Activated CD8-positive, alpha-beta memory T cell treated with anti-CD3 and anti-CD28 coated beads for 48 hours (primary cell): Measurements from ENCODE around the gene RAE1.
"Not testable (repeated sequence)": the region's sequence is repeated elsewhere in the genome, so short reads cannot be mapped to it uniquely, and the experiment has no call there.

Experiments
- DNase-seq, 3 experiments: peaks; one replicate each; pipeline ENCODE4 v3.0.0-alpha.2; 2020; ENCODE audit warnings: low read depth in 2 of 3, low spot score in 2 of 3

The RAE1 gene

DNA sequence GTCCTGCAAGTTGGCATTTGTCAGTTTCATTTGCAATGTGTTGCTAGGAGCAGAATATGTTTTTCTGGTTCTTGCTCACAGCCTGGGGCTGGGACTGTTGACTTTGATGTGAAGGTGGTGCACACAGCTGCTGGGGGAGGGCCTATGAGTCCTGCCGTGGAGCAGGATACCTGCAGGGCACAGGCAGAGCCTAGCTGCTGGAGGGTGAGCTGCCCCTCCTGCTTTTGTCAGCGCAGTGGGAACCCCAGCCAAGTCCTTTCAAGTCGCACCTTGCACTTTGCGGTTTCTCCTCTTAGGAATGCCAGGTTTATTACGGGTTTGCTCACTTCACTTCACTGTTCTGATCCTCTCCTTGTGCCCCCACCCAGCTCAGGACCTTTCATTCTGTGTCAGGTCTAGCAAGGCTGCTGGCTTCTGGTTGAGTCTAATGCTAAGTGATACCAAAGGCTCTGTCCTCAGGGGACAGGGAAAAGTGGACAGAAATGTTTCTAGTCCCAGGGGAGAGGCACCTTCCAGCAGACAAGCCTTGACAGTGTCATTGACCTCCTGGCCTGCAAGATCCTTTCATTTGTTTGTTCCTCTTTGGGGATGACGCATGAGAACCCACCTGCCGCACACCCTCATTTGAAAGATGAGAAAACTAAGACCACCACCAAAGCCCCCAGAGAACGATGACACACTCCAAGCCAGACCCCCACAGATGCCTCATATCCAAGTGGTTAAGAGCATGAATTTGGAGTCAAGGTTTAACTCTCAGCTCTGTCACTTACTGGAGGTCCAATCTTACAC lies 24.2 kb upstream of the RAE1 start:
- DNase-seq, result no peak

DNA sequence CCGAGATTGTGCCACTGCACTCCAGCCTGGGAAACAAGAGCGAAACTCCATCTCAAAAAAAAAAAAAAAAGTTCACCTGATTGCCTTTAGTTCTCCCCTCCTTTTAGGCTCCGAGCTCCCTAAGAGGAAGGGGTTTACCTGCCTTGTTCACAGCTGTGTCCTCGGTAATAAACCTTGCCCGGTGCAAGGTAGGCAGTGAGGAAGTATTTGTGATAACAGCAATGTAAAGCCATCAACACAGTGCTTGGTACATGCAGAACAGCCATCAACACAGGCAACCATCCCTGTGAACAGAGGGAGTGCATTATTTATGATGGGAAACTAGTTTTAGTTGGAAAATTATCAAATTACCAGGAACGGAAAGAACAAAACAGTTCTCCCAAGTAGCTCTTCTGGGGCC lies 23.2 kb upstream of the RAE1 start:
- no peak for DNase-seq

DNA sequence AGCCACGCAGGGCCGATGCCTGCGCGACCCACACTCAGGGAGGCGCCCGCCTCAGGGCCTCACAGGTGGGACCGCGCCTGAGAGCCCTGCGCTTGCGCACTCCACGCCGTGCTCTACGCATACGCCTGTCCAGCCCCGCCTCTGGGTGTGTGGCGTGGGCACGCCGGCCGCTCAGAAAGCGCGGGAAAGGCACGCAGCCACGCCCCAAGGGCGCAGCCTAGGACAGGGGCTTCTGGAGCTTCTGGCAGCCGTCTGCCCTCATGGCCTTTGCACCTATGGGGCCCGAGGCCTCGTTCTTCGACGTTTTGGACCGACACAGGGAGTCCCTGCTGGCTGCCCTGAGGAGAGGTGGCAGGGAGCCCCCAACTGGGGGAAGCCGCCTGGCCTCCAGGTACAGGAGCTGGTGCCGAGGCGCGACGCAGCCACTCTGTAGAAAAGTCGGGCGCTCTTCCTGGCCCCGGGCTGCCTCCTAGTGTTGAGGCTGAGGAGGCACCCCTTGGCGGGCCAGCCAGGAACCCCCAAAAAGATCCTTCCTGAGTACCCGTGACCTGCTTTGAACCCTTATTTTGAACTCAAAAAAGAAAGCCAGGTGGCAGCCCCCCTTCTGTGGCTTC lies 21.3 kb upstream of the RAE1 start, which contains the start of gene SPO11:
Gene SPO11 (plus strand): TSS at position 196 of the 614 bp plus-strand sequence. CDS start 65 bp downstream, at position 261.
- no peak for DNase-seq

DNA sequence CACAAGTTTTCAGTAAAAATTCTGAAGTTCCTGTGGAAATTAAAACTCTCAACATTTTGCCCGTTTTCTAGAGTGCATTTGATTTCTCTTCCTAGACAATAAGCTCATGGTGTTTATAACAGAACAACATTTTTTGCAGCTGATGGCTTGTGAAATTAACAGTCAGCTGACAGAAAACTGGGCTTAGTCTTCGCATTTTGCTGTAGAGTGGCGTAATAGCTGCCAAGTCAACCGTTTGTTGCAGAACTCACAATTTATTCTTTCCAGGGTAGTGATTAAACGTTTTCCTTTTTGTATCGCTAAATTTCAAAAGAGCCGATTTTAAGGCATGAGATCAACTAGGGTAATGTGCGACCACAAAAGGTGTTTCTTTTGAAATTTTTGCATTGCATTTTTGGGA lies 20.1 kb upstream of the RAE1 start:
- no peak for DNase-seq

DNA sequence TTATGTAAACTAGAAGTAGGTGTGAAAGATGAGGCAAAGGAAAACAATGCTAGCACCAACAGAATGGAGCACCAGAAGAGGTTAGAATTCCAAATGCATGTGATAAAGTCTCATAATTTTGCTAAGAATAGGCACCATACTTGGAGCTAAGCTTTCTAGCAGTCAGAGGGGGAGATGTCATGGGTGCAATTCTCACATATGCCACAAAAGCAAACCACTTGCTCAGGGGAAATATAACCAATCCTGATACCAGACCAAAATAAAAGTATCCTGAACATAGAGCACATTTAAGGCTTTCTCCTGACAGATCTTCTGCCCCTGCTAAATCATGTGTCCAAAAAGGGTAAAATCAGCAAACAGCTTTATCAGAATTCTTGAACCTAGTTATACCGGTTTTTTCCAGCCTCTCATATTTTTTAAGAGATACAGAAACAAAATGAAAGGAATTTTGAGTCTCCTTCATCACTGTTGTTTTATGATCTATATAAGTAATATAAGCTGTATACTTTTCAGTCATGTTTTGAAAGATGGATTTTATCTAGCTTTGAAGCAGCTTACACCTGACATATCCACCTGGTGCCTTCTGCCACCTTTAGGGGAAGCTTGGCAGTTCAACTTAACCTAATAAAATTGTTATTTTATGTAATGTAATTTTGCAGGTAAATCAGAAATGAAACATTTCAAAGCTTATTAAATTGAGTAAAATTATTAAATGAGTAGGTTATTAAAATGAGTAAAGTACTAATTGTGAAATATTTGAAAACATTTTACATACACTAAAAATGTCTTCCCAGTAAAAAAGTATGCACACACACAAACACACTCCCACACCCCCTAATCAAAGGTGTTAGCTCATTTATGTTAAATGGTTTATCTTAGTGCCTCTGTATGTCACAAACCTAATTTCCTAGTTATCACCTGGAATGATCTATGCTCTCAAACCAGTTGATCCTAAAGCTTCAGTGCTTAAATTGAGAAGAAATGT lies 18.7 kb upstream of the RAE1 start:
- no peak for DNase-seq

DNA sequence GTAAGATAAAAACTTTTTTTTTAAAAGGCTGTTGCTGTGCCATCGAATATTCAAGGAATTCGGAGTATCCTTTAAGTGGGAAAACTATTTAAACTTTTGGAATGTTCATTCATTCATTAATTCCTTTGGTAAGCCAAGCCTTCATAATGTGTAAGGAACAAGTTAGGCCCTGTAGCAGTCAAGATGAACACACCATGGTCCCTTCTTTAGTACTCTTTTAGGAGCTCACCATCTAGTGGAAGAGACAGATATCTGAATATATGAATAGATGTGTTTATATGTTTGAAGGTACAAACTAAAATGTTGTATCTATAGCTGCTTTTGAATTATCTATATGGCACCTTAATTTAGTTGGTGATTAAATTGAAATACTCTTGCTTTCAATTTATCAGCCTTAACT lies 15.7 kb upstream of the RAE1 start:
- DNase-seq, result no peak

DNA sequence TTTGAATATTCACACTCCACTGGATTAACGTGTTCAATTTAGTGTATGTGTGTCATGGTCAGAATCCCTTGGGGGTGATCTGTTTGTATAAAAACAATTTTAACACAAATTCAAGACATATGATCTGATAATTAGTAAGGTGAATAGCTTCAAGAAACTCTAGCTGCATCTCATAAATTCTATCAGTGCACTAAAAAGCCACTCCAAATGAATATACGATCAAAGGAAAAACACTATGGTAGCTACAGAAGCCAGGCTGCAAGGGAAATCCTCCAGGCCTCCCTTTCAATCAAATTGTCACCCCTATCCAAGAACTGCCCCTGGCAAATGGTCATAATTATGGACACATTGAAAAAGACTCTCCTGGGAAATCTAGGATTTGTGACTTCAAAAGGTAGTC lies 9.4 kb upstream of the RAE1 start:
- DNase-seq, result no peak

DNA sequence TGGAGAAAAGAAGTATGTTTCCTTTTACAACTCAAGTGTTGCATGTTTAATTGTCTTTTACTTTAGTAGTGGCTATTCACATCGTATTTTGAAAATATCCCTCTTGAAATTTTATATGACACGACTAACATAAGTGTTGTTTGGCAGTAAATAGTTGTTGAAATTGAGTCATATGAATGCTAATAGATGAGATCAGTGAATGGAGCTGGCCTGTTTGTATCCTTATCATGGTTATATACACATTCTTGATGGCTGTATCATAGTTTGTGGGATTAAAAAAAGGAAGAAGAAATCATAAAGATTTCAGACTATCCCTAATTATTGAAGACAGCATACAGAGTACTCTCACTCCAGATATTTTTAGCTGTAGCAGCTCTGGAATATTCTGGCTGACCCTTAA lies 8.2 kb upstream of the RAE1 start:
- DNase-seq, result no peak

DNA sequence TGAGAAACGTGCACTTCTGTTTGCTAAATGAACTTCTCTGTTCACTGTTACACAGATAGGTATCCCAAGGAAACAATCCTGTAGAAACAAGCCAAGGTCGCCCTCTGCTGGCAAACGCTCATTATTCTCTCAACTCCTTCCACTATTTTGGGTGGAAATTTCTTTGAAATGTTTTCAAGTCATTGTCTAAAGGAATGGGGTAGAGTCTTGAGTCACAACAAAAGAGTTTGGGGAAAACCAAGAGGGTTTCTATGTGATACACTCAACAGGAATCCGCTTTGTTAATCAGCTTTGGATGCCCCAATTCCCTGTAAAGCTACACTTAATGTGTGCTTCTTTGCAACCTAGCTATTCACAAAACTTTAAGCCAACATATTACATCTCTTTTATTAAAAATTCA lies 4.6 kb upstream of the RAE1 start:
- peak in 1 of 3 experiments; percentile 40 for DNase-seq

DNA sequence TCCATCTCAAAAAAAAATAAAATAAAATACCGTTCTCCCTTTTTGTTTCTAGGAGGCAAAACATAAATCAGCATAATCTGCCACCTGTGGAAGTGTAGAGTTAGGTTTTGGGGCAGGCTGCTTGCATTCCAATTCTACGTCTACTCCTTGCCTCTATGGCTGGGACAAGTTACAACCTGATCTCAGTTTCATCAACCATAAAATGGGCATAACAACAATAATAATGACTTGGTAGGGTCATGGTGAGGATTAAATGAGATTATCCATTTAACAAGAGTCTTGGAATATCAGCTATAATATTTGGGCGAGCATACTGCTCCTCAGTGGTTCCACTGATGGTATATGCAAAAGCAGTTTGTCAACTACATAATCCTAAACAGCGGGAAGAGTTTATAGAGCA lies 3.7 kb upstream of the RAE1 start:
- DNase-seq, result no peak

DNA sequence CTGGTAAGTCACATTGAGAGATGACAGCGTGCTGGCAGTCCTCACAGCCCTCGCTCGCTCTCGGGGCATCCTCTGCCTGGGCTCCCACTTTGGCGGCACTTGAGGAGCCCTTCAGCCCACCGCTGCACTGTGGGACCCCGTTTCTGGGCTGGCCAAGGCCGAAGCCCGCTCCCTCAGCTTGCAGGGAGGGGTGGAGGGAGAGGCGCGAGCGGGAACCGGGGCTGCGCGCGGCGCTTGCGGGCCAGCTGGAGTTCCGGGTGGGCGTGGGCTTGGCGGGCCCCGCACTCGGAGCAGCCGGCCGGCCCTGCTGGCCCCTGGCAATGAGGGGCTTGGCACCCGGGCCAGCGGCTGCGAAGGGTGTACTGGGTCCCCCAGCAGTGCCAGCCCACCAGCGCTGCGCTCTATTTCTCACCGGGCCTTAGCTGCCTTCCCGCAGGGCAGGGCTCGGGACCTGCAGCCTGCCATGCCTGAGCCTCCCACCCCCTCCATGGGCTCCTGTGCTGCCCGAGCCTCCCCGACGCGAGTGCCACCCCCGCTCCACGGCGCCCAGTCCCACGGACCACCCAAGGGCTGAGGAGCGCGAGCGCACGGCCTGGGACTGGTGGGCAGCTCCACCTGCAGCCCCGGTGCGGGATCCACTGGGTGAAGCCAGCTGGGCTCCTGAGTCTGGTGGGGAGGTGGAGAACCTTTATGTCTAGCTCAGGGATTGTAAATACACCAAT lies 2.7 kb upstream of the RAE1 start:
- DNase-seq, result not testable (repeated sequence)

DNA sequence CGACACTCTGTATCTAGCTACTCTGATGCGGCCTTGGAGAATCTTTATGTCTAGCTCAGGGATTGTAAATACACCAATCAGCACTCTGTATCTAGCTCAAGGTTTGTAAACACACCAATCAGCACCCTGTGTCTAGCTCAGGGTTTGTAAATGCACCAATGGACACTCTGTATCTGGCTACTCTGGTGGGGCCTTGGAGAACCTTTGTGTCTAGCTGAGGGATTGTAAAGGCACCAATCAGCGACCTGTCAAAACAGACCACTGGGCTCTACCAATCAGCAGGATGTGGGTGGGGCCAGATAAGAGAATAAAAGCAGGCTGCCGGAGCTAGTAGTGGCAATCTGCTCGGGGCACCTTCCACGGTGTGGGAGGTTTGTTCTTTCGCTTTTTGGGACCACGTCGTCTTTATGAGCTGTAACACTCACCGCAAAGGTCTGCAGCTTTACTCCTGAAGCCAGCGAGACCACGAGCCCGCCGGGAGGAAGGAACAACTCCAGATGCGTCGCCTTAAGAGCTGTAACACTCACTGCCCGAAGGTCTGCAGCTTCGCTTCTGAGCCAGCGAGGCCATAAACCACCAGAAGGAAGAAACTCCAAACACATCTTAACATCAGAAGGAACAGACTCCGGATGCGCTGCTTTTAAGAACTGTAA lies 2.0 kb upstream of the RAE1 start:
- not testable (repeated sequence) for DNase-seq

DNA sequence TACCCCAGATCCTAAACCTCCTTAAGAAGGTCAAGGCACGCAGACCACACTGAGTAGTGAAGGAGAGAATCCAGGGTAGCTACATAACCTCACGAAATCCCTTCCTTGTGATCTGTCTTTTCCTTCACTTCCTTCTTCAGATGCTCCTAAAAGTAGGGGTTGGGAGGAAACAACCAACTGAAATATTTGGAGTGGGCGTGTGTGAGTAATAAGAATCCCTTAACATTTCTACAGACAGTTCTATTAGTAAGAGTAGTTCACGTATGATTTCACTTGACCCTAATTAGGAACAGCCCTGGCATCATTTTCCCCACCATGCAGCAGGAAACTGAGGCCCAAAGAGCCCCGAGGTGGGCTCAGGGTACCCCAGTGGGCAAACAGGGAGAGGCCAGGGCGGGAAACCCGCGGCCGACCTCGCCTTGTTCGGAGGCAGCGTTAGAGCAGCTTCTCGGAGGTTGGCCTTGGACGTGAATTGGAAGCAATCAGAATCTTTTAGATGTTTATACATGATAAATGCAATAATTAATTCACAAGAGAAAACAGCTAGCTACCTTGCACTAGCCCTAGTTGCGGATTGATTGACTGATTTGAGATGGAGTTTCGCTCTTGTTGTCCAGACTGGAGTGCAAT lies 859 bp upstream of the RAE1 start:
- no peak for DNase-seq

DNA sequence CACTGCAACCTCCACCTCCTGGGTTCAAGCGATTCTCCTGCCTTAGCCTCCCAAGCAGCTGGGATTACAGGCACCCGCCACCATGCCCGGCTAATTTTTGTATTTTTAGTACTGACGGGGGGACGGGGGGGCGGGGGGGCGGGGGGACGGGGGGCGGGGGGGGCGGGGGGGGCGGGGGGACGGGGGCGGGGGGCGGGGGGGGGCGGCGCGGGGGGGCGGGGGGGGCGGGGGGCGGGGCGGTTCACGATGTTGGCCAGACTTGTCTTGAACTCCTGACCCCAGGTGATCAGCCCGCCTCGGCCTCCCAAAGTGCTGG lies 371 bp upstream of the RAE1 start:
- not testable (repeated sequence) for DNase-seq

DNA sequence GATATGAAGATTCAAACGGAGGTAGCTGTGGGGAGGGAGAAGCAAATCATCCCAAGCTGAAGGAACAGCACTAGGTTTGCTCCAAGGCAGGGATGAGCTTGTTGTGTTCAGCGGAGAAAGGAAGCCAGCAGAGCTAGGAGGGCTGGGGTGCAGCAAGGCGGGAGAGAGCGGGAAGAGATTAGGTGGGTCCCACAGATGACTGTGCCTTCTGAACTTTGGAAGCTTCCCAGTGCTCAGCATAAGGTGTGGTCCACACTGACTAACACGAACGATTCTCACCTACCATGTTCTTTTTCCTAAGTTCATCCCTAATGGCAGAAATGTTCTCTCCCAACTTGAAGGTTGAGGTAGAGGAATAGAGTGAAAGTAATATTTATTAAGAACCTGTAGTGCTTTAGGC lies 1.2 kb downstream of the RAE1 start:
- DNase-seq, result no peak

DNA sequence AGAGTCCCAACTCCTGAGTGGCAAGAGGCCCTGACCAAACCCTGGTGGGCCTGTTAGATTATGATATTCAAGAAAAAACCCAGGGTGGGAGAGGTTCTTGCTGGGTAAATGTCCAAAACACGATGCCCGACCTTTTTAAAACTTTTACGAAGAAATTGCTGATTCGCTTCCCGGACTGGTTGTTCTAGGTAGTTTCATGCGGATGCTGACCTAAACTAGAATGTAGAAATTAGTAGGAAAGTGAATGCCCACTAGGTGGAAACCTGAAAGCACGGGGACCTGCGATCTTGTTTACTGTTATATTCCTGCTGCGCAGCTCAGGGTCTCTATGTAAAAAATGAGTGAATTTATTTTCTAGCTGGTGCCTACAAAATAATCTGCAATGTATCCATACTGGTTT lies 2.3 kb downstream of the RAE1 start:
- no peak for DNase-seq

DNA sequence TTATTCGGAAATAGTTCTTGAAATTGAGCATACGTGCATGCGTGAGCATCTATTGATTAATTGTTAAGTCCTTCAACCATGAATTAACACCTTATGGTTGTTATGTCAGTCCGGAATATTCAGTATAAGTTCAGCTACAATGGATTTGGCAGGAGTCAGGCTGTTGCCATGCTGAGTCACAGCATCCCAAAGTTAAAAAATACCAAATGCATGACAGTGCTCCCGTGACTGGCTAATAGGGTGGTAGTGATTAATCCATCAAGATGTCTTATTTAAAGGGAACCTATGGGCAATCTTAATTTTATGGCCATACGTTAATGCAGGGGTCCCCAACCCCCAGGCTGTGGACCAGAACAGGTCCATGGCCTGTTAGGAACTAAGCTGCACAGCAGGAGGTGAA lies 10.5 kb downstream of the RAE1 start:
- no peak for DNase-seq

DNA sequence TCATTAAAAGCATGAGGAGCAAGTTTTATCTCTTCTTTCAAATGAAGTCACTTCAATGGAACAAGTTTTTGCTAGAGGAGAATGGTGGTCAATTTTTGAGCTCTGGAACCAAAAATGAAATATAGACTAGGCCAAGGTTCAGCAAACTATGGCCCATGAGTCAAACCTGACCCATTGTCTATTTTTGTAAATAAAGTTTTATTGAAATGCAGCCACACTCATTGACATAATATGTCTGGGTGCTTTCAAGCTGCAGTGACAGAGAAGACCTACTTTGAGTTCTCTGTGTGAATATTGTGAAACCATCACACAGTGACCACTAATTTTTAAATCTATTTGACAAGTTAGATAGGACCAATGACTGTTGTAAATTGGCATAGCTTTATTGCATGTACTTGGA lies 13.4 kb downstream of the RAE1 start:
- DNase-seq, result no peak

DNA sequence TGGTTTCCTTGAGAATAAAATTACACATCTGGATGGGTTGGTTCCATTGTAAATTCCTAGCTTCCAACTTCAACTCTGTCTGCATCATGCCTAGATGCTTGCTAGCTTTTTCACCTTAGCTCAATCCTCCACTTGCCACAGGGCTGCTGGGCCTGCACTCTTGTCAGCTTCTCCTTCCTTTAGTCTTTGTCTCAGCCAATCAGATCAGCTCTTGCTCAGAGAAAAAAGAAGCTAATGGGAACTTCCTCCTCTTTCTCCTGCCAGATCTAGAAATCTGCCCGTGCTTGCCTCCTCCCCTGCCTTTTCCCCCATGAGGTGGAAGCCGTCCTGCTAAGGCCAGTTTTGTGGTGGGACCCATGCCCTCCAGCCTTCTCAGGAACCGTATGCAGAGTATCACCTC lies 18.5 kb downstream of the RAE1 start:
- no peak for DNase-seq

DNA sequence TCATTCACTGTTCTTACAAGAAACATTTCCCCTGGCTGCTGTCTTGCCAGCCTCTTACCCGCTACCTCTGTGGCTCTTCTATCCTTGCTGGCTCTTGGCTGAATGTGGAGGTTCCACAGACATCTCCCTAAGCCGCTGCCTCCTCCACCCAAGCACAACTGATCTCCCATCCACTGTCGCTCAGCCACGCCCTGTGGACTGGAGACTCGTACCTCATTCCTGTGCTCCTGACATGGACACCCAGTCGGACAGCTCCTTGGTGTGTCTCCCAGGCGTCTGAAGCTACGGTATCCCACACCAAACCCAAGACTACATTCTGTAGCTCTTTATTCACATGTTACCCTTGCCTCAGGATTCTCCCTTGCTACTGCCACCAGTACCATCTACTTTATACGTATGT lies 19.3 kb downstream of the RAE1 start:
- DNase-seq, result no peak
